Islet precursor cell (in vitro differentiated cells): ENCODE measurements around the gene PLK3.
"Not testable (repeated sequence)": the region's sequence is repeated elsewhere in the genome, so short reads cannot be mapped to it uniquely, and the experiment has no call there.

Experiments
- DNase-seq: peaks from one replicate; pipeline ENCODE4 v3.0.0-alpha.2; 2018

The PLK3 gene

DNA sequence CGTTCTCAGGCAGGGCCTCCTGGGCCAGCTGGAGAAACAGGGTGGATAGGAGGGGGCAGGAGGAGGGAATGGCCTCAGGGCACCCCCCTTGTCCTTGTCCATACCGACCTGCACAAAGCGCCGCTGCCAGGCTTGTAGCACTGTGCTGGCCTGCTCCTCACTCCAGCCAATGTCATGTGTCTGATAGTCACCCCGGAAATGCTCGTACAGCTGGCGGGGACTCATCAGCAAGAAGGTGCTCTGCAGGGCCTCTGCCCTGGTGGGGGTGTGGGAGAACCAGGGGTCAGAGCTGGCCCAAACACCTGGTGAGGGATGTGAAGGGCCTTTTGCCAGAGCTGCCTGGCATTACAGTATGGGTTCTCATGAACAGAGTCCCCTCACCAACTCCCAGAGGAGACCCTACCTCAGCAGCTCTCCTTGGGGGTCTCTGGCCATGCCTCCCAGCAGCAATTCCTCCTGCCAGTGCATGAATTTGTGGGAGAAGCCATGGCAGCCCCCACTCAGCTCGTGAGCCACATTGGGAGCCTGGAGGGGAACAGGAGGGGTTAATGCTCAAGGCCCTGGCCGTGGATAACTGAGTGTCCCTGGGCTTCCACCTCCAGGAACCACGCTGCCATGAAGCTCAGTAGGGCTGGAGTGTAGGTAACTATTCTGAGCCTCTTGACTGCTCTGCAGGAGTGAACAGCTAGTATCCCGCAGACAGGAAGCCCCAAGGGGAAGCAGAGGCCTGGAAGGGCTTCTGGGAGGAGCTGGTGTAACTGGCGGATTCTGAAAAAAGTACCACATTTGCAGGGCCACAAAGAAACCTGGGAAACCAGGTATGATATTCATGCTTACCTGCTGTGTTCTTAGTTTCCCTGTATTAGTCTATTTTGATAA, 29.6 kb downstream of the PLK3 start:
- peak; percentile 49 for DNase-seq

DNA sequence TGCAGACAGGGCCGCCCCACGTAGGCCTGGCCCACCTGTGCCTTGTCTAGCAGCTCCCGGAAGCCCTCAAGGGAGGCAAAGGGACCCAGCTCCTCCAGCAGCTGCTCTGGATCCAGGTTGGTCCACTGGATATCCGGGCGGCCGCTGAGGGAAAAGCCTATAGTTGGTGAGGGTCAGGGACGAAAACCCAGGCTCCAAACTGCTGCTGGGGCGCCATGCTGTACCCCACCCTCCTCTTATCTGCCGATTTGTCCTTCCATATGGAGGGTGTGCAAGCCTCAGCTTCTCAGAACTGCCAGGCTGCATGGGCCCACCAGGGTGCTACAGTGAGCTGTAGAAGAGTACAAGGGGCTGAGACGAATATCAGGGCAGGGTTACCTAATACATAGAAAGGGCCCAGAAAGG, 30.7 kb downstream of the PLK3 start:
- no peak for DNase-seq

DNA sequence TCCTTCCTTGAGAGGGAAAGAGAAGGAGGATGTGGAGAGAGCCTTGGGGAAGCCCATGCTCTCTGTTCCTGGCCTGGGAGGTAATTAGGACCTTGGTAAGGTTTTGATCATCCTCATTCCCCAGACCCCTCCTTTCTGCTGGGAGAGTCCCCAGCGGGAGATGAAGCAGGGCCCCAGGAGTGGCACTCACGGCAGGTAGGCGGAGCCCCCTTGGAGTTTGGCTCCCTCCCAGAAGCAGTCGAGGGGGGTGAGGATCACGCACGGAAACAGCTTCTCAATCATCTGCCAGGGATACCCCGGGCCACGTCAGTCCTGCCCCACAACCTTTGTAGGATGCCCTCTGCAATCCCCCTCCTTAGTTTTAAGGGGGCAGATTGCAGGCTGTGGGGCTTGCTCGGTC, 31.3 kb downstream of the PLK3 start:
- no peak for DNase-seq

DNA sequence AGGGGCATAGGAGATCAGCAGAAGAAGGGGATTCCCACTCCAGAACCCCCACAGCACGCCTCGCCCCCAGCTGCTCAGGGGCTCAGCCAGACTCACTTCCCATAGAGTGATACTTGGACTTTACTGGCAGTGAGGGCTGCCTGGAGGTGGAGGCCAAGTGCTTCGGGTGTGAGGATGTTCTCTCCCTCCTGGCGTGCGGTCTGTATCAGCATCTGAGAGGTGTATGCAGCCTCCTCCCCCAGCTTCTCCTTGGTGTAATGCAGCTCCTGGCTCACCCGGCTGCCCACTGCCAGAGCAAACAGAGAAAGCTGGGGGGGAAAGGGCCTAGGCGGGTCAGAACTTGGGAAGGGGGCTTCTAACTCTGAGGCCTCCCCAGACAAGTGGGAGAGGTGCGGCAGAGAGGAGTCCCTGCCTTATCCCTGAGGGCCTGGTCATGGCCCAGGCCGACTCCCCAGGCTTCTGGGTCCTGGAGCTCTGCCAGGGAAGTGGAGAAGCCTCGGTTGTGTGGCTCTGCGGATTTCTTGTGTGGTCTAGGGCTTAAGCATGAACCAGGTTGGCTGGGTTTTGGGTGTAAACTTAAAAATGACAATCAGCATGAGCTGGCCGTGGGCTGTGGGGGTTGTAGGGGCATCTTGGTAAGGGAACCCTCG, 32.0 kb downstream of the PLK3 start:
- DNase-seq = no peak

DNA sequence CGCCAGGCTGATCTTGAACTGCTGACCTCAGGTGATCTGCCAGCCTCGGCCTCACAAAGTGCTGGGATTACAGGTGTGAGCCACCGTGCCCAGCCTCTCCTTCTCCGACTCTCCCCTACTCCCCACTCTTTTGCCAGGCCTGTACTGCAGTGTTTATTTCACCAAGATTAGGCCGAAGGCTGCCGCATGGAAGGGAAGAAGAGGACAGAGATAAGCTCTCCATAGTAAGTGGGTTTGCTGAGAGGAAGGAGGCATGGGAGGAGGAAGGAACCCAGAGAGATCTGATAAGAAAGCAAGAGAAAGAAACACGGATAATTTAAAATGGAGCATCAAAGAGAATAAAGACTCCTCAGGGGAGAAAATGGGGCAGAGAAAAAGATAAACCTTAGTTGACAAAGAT, 34.2 kb downstream of the PLK3 start:
- no peak for DNase-seq

DNA sequence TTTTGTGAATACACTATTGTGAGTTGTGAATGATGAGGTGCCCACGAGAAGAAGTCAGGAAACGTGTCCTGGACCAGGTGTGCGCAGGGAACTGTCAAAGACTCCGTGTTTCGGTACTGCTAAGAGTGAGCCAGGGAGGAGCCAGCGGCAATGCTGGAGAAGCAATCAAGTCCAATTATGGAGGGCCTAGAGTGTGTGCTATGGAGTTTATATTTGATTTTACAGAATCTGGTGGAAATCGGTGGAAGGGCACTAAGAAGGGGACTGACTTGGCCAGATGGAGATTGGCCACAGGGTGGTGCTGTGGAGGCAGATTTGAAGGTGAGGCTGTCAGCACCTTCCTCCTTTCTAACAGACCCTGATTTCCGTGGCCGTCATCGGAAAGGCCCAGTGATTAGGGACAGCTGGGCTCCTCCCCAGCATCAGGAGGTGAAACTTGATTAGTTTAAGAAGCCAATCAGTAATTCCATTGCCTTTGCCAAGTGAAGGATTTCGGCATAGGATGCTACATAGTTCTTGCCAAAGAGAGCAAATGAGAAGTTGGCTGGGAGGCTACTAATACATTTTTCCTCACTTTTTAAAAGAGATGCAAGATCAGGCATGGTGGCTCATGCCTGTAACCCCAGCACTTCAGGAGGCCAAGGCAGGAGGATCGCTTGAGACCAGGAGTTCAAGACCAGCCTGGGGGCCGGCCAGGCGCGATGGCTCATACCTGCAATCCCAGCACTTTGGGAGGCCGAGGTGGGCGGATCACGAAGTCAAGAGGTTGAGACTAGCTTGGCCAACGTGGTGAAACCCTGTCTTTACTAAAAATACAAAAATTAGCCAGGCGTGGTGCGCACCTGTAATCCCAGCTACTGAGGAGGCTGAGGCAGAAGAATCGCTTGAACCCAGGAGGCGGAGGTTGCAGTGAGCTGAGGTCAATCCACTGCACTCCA, 35.8 kb downstream of the PLK3 start:
- peak; percentile 88 for DNase-seq

DNA sequence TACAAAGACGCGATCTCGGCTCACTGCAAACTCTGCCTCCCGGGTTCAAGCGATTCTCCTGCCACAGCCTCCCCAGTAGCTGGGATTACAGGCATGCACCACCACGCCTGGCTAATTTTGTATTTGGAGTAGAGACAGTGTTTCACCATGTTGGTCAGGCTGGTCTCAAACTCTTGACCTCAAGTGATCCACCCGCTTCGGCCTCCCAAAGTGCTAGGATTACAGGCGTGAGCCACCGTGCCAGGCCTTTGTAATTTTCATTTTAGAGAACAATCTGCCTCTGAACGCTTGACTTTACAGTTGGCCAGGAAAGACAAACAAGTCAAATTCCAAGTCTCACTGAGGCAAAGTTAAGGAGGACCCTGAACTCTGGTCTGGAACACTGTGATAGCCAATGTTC, 38.1 kb downstream of the PLK3 start:
- not testable (repeated sequence) for DNase-seq

DNA sequence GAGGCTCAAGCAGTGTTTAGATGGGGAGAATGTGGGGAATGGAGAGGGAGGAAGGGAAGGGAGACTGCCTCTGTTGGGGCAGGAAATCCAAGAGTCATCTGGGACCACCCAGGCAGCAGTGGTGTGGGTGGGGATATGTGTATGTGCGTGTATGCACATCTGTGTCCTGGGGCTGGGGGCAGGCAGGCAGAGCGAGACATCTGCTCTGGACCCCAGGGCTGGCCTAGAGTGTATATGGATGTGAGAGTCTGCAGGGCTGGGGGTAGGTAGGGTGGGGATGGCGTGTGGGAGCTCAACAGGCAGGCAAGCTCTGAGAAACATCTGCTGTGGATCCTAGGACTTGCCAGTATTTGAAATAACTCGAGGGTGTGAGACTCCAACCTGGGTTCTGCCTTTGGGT, 39.4 kb downstream of the PLK3 start:
- DNase-seq = no peak

DNA sequence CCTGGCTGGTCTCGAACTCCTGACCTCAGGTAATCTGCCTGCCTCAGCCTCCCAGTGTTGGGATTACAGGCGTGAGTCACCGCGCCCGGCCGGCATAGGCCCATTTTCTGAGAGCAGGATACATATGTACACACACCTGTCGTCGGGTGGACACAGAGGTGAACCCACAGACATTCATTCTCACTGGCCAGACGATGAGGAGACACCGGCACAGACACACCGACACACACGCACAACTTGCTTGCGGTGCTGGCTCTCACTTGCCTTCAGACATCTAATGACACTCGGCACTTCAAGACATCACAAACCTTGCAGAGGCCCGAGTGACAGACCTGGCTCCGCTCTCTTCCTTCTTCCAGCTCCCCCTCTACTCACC, 42.3 kb downstream of the PLK3 start:
- DNase-seq = no peak

DNA sequence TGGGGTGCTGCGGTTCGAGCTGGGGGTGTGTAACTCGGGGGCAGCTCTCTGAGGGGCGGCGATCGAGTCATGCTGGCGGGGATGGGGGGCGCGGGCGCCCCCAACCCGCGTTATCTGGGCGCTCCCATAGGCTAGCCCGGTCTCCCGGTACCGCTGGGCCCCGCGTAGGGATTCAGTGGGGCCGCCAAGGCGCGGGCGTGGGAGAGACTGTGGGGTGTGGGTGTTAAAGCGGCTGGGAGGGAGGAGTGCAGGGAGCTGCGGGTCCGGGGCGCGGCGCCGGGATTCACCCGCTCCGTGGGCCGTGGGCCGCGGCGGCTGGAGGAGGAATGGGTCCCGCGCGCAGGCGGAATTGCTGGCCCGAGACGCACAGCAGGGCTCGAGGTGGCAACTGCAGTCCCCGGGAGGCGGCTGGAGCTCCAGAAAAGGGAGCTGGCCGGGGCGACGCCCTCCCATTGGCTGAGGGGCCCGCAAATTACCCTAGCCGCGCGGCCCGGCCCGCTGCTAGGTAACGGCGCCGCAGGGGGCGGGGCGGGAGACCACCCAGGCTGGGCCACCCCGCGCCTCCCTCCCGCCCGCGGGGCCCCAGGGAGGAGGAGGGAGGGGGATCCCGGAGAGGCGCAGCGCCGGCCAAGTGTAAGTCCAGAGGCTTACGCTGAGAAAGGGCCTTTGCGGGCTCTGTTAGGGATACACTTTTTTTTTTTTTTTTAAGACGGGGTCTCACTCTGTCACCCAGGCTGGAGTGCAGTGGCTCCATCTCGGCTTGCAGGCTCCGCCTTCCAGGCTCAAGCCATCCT, 42.9 kb downstream of the PLK3 start, which contains the start of gene PTCH2:
TSS of gene PTCH2 (minus strand) at position 392 of the 794 bp plus-strand sequence. CDS start at position 71, 321 bp downstream.
- peak; percentile 95 for DNase-seq

DNA sequence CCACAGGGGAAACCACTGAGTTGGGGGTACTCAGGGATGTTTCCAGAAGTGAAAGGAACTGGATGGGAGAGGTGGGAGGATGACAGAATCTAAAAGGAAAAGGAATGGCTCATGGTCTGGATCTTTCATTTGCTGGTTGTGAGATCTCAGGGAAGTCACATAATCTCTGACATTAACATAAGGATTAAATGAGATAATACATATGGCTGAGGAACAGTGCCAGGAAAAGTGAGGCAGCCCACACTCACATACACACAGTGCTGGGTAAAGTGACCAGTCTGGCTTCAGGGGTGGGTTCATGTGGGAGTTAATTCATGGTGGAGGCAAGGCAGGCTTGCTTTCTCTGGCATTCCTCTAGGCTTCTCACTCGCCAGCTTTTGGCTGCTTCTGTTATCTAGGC, 46.8 kb downstream of the PLK3 start:
- no peak for DNase-seq

DNA sequence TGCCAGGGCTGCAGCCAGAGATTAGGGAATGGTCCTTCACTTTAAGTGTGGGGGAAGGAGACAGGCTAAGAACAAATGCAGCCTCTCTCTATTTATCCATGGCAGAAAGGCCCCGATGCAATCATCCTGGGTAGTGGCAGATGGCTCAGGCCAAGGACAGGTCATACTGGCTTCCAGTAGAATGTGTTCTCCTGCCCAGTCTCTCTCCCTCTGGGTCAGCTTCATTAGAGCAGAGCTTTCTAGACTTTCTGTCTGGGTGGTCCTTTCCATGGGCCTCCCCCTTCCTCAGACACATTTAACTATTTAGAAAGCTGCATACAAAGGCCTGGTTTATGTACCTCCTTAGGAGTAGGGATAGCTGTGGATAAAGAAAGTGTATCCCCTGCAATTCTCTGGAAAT, 47.7 kb downstream of the PLK3 start:
- no peak for DNase-seq

DNA sequence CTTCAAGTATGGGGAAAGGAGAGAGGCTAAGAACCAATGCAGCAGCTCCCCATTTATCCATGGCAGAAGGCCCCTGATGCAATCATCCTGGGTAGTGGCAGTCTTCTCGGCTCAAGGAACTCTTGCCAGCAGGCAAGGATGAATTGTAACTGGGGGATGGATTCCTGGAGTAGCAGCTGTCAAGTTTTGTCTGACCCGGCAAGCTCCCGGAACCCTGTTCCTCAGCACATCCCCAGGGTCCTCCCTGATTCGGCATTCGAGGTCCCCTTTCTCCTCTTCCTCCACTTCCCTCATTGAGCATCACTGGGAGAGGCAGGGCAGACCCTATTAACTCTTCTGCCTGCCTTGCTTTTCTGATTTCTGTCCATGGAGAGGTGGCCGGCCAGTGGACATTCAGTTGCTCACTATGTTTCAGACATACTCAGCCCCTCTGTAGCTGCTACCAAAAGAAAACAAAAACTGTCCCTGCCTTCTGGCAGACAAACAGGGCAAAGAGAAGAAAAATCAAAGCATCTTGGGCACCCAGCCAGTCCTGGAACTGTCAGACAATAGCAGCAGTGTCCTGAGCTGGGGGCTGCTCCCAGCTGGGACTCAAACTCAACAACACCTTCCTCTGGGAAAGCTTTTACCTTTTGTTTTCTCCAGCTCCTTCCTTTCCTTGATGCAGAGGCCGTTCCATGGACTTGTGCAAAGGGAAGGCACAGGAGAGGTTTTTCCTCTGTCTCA, 48.4 kb downstream of the PLK3 start:
- no peak for DNase-seq

DNA sequence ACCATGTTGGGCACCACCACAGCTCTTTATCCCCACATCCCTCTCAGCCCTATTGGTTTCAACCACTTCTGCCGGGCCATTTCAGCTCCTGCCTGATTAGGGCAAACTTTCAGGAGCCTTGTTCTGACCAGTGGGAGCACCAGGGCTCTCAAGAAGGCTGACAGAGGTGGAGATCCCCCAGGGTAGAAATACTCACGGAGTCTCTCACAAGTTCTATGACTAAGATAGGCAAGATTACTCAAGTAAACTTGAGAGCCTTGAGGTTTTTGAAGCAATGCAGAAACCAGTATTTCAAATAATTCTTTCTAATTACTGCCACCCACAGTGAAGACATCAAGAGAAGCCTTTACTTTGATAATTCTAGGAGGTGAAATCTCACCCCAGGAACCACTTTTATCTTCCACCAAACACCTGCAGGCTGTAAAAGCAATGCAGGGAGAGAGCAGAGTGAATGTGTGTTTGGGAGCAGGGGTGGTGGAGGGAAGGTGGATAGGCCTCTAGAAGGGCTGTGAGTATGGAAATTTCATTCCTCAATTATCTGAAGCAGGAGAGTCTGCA, 49.5 kb downstream of the PLK3 start:
- DNase-seq = no peak

DNA sequence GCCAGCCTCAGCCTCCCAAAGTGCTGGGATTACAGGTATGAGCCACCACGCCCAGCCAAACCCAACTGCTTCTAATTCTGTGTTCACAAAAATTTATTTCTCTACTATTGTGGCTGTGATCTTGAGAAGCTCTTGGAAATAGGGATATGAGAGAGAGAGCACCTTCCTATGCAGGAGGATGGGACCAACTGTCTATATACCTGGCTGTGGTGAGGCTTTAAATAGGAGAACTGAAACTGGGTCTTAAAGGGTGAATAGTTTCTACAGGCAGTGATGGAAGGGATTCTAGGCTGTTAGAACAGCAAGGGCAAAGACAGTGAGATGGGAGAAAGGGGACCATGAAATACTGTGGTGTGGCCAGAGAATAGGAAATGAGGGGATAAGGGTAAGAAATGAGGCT, 51.1 kb downstream of the PLK3 start:
- DNase-seq = no peak

DNA sequence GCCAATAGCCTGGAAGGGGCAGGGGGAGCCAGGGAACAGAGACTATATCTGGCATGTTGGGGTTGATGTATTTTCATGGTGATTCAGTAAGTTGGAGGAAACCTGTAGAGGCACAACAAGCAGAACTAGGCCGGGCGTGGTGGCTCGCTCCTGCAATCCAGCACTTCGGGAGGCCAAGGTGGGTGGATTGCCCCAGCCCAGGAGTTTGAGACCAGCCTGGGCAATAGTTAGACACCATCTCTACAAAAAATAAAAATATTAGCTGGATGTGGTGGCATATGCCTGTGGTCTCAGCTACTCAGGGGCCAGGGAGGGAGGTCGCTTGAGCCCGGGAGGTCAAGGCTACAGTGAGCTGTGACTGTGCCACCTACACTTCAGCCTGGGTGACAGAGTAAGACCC, 53.0 kb downstream of the PLK3 start:
- no peak for DNase-seq

DNA sequence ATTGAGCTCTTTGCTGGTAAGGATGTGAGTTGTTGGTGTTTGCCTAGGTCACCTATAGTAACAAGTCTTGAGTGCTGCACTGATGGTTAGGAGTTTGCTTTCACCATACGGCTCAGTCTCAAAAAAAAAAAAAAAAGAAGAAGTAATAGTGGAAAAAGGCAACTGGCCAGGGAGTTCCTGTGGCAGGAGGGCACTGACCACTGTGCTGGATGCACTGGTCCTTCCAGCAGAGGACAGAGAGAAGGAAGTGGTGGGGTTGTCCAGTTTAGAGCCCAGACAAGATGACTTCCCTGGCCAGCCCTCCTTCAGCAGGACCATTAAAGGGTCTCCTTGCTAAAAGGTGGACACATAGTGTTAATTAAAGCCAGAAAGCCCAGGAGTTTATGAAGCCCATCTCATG, 54.8 kb downstream of the PLK3 start:
- DNase-seq = no peak
